PC-3 (cell line): Measurements from ENCODE around the gene PADI1. TPM values are rescaled to one million over a fixed set of nuclear protein-coding genes. Genes with fewer than 3 reads are reported as not detected.

Experiments
- ATAC-seq: fragments of 200-7000 bp; cut with Tn5 transposase; 2 replicates; pipeline ENCODE4 v1.9.1; 2020; ENCODE audit warnings: mild to moderate bottlenecking, moderate library complexity
- BruUV-seq: library from RNA; stranded (reverse); fragments of 400-500 nt; replicated peaks from 2 replicates; lab custom pipeline; 2021; lab: Mats Ljungman, UMichigan
- CTCF ChIA-PET: fragments of 300-600 bp; sonication (Branson Sonifier 250); formaldehyde crosslinking; loops from one replicate; lab custom pipeline; 2022; ENCODE audit warnings: antibody characterized with exemption; lab: Charles Lee
- POLR2A ChIA-PET: fragments of 300-600 bp; sonication (Branson Sonifier 250); formaldehyde crosslinking; loops from one replicate; lab custom pipeline; 2022; ENCODE audit warnings: antibody characterized with exemption; ENCODE audit not compliant: unreplicated experiment; lab: Charles Lee
- DNase-seq: peaks from one replicate; pipeline ENCODE4 v3.0.0-alpha.2; 2015
- H2AFZ ChIP-seq: fragments of 300-600 bp; sonication (generic); 2 replicates; pipeline ENCODE4 v1.6.0; 2016; ENCODE audit warnings: antibody characterized with exemption, low read length
- H3F3A ChIP-seq: fragments of 300-600 bp; sonication (generic); one replicate; pipeline ENCODE4 v1.6.0; 2017; ENCODE audit warnings: antibody characterized with exemption, low read length, control low read depth, mild to moderate bottlenecking; ENCODE audit not compliant: unreplicated experiment
- H3K27ac ChIP-seq: fragments of 300-600 bp; sonication (generic); 2 replicates; pipeline ENCODE4 v1.5.1; 2016; ENCODE audit warnings: mild to moderate bottlenecking, low read length
- H3K27me3 ChIP-seq: fragments of 300-600 bp; sonication (generic); 2 replicates; pipeline ENCODE4 v1.6.1; 2016; ENCODE audit warnings: low read length, mixed read lengths
- H3K36me3 ChIP-seq: fragments of 300-600 bp; sonication (generic); 2 replicates; pipeline ENCODE4 v1.6.1; 2016; ENCODE audit warnings: low read depth, mixed run types, low read length, mixed read lengths
- H3K4me1 ChIP-seq: fragments of 300-600 bp; sonication (generic); 2 replicates; pipeline ENCODE4 v1.5.1; 2016; ENCODE audit warnings: low read length; ENCODE audit not compliant: insufficient read depth
- H3K4me2 ChIP-seq: fragments of 300-600 bp; sonication (generic); 2 replicates; pipeline ENCODE4 v1.6.0; 2016; ENCODE audit warnings: low read length
- H3K4me3 ChIP-seq: fragments of 300-600 bp; sonication (generic); 2 replicates; pipeline ENCODE4 v1.5.1; 2016; ENCODE audit warnings: mild to moderate bottlenecking, low read length, mixed read lengths
- H3K79me2 ChIP-seq: fragments of 300-600 bp; sonication (generic); 2 replicates; pipeline ENCODE4 v1.6.1; 2017; ENCODE audit warnings: low read length, mixed read lengths
- H3K9ac ChIP-seq: fragments of 300-600 bp; sonication (generic); 2 replicates; pipeline ENCODE4 v1.6.0; 2016; ENCODE audit warnings: mild to moderate bottlenecking, low read length
- H3K9me2 ChIP-seq: fragments of 300-600 bp; sonication (generic); replicated peaks from 2 replicates; pipeline ENCODE4 v1.6.1; 2016; ENCODE audit warnings: mixed run types, low read length, mixed read lengths
- H3K9me3 ChIP-seq: fragments of 300-600 bp; sonication (generic); 2 replicates; pipeline ENCODE4 v1.6.1; 2016; ENCODE audit warnings: low read length, mixed read lengths
- H4K20me1 ChIP-seq: fragments of 300-600 bp; sonication (generic); 2 replicates; pipeline ENCODE4 v1.6.1; 2016; ENCODE audit warnings: low read length, mixed read lengths
- EZH2 ChIP-seq: fragments of 300-600 bp; sonication (generic); IDR thresholded peaks from one replicate; pipeline ENCODE4 v1.6.1; 2017; ENCODE audit warnings: antibody characterized with exemption, mild to moderate bottlenecking, low read length; ENCODE audit not compliant: unreplicated experiment
- EZH2phosphoT487 ChIP-seq: fragments of 300-600 bp; sonication (generic); IDR thresholded peaks from 2 replicates; pipeline ENCODE4 v1.6.1; 2018; ENCODE audit warnings: mild to moderate bottlenecking, antibody characterized with exemption, low read length, borderline replicate concordance
- intact Hi-C: fragments of 100-400 bp; cut with micrococcal nuclease; formaldehyde crosslinking; loops from 2 replicates; pipeline ENCODE4 v1.9.0; 2023
- total RNA-seq: library from RNA; depleted of rRNA; stranded (reverse); fragments of >200 nt; gene quantifications from 2 replicates; pipeline ENCODE4 v1.2.3, GENCODE V29; 2014
- TF ChIP-seq, protein P1 (sequence below): fragments of 300-600 bp; sonication (generic); conservative IDR thresholded peaks from 2 replicates; pipeline ENCODE4 v1.5.1; 2017; ENCODE audit warnings: antibody characterized with exemption, low read depth, mild to moderate bottlenecking, low read length

Gene PADI1
- total RNA-seq, 1 experiment from 2014 or later = 0.73 TPM

DNA sequence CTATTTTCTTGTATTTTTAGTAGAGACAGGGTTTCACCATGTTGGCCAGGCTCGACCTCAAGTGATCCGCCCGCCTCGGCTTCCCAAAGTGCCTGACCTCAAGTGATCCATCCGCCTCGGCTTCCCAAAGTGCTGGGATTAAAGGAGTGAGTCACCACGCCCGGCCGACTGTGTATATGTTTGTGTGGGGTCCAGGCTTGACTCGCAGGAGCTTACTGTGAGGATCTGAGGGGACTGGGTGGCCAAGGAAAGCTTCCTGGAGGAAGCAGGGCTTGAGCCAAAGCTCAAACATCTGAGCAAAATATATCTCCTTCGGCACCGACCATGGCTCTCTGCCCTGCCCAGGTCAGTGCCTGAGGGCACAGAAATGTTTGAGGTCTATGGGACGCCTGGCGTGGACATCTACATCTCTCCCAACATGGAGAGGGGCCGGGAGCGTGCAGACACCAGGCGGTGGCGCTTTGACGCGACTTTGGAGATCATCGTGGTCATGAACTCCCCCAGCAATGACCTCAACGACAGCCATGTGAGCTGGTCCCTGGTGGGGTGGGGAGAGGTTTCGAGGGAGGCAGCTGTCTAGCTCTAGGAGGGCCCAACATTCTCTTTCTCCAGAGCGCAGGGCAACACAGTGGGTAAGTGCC, 54.4 kb downstream of the PADI1 start:
- POLR2A ChIA-PET = no interaction called here
- intact Hi-C loops = no loop called here
- H3K27ac ChIP-seq = no peak overlapping the region

GRCh38 chr1:17260264-17260663, 55.3 kb downstream of the PADI1 start:
- BruUV-seq = no TSS peak

More for the DNA sequence above, 54.4 kb downstream of the PADI1 start:
- Histone ChIP-seq H3K36me3 (no peaks in the 10 kb centered on the region), H2AFZ (no peak overlapping the region), H3K79me2 (no peaks in the 10 kb centered on the region), H3K9me3 (no peaks in the 10 kb centered on the region), H3K9me2 (no peaks in the 10 kb centered on the region), H3F3A (no peaks in the 10 kb centered on the region), H3K27me3 (no peaks in the 10 kb centered on the region), H3K4me3 (no peak overlapping the region), H3K9ac (no peak overlapping the region), H3K4me1 (no peaks in the 10 kb centered on the region), H3K4me2 (no peak overlapping the region), H4K20me1 (no peaks in the 10 kb centered on the region)
- CTCF ChIA-PET = no interaction called here
- TF ChIP-seq EZH2phosphoT487 (no peak), EZH2 (no peak)
- TF ChIP-seq, protein P1, sequence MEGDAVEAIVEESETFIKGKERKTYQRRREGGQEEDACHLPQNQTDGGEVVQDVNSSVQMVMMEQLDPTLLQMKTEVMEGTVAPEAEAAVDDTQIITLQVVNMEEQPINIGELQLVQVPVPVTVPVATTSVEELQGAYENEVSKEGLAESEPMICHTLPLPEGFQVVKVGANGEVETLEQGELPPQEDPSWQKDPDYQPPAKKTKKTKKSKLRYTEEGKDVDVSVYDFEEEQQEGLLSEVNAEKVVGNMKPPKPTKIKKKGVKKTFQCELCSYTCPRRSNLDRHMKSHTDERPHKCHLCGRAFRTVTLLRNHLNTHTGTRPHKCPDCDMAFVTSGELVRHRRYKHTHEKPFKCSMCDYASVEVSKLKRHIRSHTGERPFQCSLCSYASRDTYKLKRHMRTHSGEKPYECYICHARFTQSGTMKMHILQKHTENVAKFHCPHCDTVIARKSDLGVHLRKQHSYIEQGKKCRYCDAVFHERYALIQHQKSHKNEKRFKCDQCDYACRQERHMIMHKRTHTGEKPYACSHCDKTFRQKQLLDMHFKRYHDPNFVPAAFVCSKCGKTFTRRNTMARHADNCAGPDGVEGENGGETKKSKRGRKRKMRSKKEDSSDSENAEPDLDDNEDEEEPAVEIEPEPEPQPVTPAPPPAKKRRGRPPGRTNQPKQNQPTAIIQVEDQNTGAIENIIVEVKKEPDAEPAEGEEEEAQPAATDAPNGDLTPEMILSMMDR = no peak
- DNase-seq = no peak
- ATAC-seq = no peak
- no TSS peak for BruUV-seq

GRCh38 chr1:17260738-17261137, 55.8 kb downstream of the PADI1 start:
- Histone ChIP-seq H3F3A (no peaks in the 10 kb centered on the region), H3K9me3 (no peaks in the 10 kb centered on the region), H3K9me2 (no peaks in the 10 kb centered on the region), H3K4me3 (no peak overlapping the region), H3K27me3 (no peaks in the 10 kb centered on the region), H3K36me3 (no peaks in the 10 kb centered on the region), H2AFZ (no peak overlapping the region), H3K79me2 (no peaks in the 10 kb centered on the region), H4K20me1 (no peaks in the 10 kb centered on the region), H3K4me2 (no peak overlapping the region), H3K9ac (no peak overlapping the region), H3K27ac (no peak overlapping the region), H3K4me1 (no peaks in the 10 kb centered on the region)
- CTCF ChIA-PET = no interaction called here
- POLR2A ChIA-PET = no interaction called here
- no peak for DNase-seq
- no TSS peak for BruUV-seq
- no peak for ATAC-seq
- TF ChIP-seq, protein P1 = no peak
- TF ChIP-seq EZH2phosphoT487 (no peak), EZH2 (no peak)
- intact Hi-C loops = no loop called here

More at GRCh38 chr1:17260264-17260663, 55.3 kb downstream of the PADI1 start:
- Histone ChIP-seq H3K9ac (no peak overlapping the region), H2AFZ (no peak overlapping the region), H3K4me2 (no peak overlapping the region), H3K36me3 (no peaks in the 10 kb centered on the region), H3F3A (no peaks in the 10 kb centered on the region), H3K27me3 (no peaks in the 10 kb centered on the region), H3K79me2 (no peaks in the 10 kb centered on the region), H3K9me3 (no peaks in the 10 kb centered on the region), H4K20me1 (no peaks in the 10 kb centered on the region), H3K9me2 (no peaks in the 10 kb centered on the region), H3K4me3 (no peak overlapping the region), H3K27ac (no peak overlapping the region), H3K4me1 (no peaks in the 10 kb centered on the region)
- POLR2A ChIA-PET = no interaction called here
- CTCF ChIA-PET = no interaction called here
- TF ChIP-seq, protein P1 = no peak
- no peak for TF ChIP-seq EZH2phosphoT487
- no peak for TF ChIP-seq EZH2
- ATAC-seq = no peak
- DNase-seq = no peak
- intact Hi-C loops = no loop called here
